Left colon (tissue), 2 donors: ENCODE results near the gene PROKR1. TPM values are rescaled to one million over a fixed set of nuclear protein-coding genes. Genes with fewer than 3 reads are reported as not detected.
"Not testable (repeated sequence)": the region's sequence is repeated elsewhere in the genome, so short reads cannot be mapped to it uniquely, and the experiment has no call there.

Experiments used
- ATAC-seq: fragments of 200-7000 bp; cut with Tn5 transposase; one replicate; pipeline ENCODE4 v1.9.1; 2020; ENCODE audit warnings: mild to moderate bottlenecking, moderate library complexity
- DNase-seq, 2 donors: peaks; one replicate each; pipeline ENCODE4 v3.0.0-alpha.2; 2020
- intact Hi-C, 2 donors: fragments of 100-400 bp; cut with DNase I in 1 of 2; cut with micrococcal nuclease in 1 of 2; formaldehyde crosslinking; loops; one replicate each; pipeline versions ENCODE4 v1.11.2 to v1.14.0; 2022; cut with DNase I, micrococcal nuclease
- total RNA-seq, 2 donors: library from RNA; stranded (reverse); fragmentation: NEBNext Ultra II Directional; extraction: Animal tissue kit (Norgen Biotek cat#: 25700); gene quantifications; one replicate each; pipeline ENCODE4 v1.2.1, GENCODE V29; 2021
- donor health status: DM: no; HTN: no; CAD: no.
- donor health status: DM: yes; HTN: yes; CAD: no.

The PROKR1 gene
- total RNA-seq, 2 donors from 2014 or later, result 0.09 TPM; not detected in 1

GRCh38 chr2:68650645-68651044 is 7.3 kb downstream of the PROKR1 start:
- DNase-seq (no peak), ATAC-seq (no peak)
- intact Hi-C loops, result no loop called here

GRCh38 chr2:68653034-68653433 is 9.7 kb downstream of the PROKR1 start:
- DNase-seq (no peak), ATAC-seq (no peak)
- intact Hi-C loops, result no loop called here

GRCh38 chr2:68653538-68653982 is 10.2 kb downstream of the PROKR1 start:
- ATAC-seq (no peak), DNase-seq (no peak)
- intact Hi-C loops, result no loop called here

GRCh38 chr2:68658266-68658665 is 14.9 kb downstream of the PROKR1 start:
- DNase-seq (no peak), ATAC-seq (no peak)
- intact Hi-C loops, result no loop called here

- ATAC-seq (no peak), DNase-seq (no peak)
- intact Hi-C loops, result no loop called here
Measured at GRCh38 chr2:68659081-68659480, 15.7 kb downstream of the PROKR1 start.

GRCh38 chr2:68660658-68661057 is 17.3 kb downstream of the PROKR1 start:
- intact Hi-C loops, result no loop called here
- DNase-seq (no peak), ATAC-seq (no peak)

- no peak for DNase-seq
- intact Hi-C loops, result no loop called here
- ATAC-seq, result no peak
Measured at GRCh38 chr2:68662466-68662865, 19.1 kb downstream of the PROKR1 start.

GRCh38 chr2:68663371-68664156 is 20.2 kb downstream of the PROKR1 start:
- DNase-seq (no peak), ATAC-seq (no peak)
- intact Hi-C loops, result no loop called here

- no peak for DNase-seq
- intact Hi-C loops, result no loop called here
- no peak for ATAC-seq
Measured at GRCh38 chr2:68667371-68667770, 24.0 kb downstream of the PROKR1 start.

- intact Hi-C loops, result no loop called here
- DNase-seq, result no peak
- no peak for ATAC-seq
Measured at GRCh38 chr2:68669651-68670050, 26.3 kb downstream of the PROKR1 start.

- ATAC-seq (no peak), DNase-seq (no peak)
- intact Hi-C loops, result no loop called here
Measured at GRCh38 chr2:68671961-68672360, 28.6 kb downstream of the PROKR1 start.

- DNase-seq (no peak), ATAC-seq (no peak)
- intact Hi-C loops, result no loop called here
Measured at GRCh38 chr2:68673631-68674030, 30.3 kb downstream of the PROKR1 start.

GRCh38 chr2:68675470-68675869 is 32.1 kb downstream of the PROKR1 start:
- ATAC-seq, result no peak
- DNase-seq, result no peak
- intact Hi-C loops, result no loop called here

- ATAC-seq, DNase-seq, intact Hi-C loops: not testable (repeated sequence)
Measured at GRCh38 chr2:68677837-68678236, 34.5 kb downstream of the PROKR1 start.

- intact Hi-C loops, result not testable (repeated sequence)
Measured at GRCh38 chr2:68679166-68679916, 36.0 kb downstream of the PROKR1 start.

GRCh38 chr2:68679917-68680267 is 36.5 kb downstream of the PROKR1 start:
- intact Hi-C loops, ATAC-seq, DNase-seq: not testable (repeated sequence)

More at GRCh38 chr2:68679166-68679916, 36.0 kb downstream of the PROKR1 start:
- peak; percentile 59 to 83 for DNase-seq
- not testable (repeated sequence) for ATAC-seq

- intact Hi-C loops, result no loop called here
- no peak for DNase-seq
- ATAC-seq, result no peak
Measured at GRCh38 chr2:68684197-68684596, 40.8 kb downstream of the PROKR1 start.

- intact Hi-C loops, result no loop called here
- ATAC-seq (no peak), DNase-seq (no peak)
Measured at GRCh38 chr2:68686178-68686577, 42.8 kb downstream of the PROKR1 start.

- intact Hi-C loops, result no loop called here
- ATAC-seq, result no peak
- no peak for DNase-seq
Measured at GRCh38 chr2:68687018-68687417, 43.6 kb downstream of the PROKR1 start.
